HG03066 (cell line): ENCODE measurements around the gene ALG9.
"Not testable (repeated sequence)": the region's sequence is repeated elsewhere in the genome, so short reads cannot be mapped to it uniquely, and the experiment has no call there.

Experiments
- ATAC-seq: cut with Tn5 transposase; IDR thresholded peaks from one replicate; pipeline ENCODE4 v1.9.1; 2021; ENCODE audit warnings: low read depth; ENCODE audit not compliant: unreplicated experiment

Gene ALG9

GRCh38 chr11:111771205-111771604, 100.2 kb downstream of the ALG9 start:
- ATAC-seq, result not testable (repeated sequence)

GRCh38 chr11:111770581-111771134, 100.7 kb downstream of the ALG9 start:
- ATAC-seq, result no peak

- peak; percentile 9 for ATAC-seq
Observed at GRCh38 chr11:111766834-111767142, 104.6 kb downstream of the ALG9 start.

DNA sequence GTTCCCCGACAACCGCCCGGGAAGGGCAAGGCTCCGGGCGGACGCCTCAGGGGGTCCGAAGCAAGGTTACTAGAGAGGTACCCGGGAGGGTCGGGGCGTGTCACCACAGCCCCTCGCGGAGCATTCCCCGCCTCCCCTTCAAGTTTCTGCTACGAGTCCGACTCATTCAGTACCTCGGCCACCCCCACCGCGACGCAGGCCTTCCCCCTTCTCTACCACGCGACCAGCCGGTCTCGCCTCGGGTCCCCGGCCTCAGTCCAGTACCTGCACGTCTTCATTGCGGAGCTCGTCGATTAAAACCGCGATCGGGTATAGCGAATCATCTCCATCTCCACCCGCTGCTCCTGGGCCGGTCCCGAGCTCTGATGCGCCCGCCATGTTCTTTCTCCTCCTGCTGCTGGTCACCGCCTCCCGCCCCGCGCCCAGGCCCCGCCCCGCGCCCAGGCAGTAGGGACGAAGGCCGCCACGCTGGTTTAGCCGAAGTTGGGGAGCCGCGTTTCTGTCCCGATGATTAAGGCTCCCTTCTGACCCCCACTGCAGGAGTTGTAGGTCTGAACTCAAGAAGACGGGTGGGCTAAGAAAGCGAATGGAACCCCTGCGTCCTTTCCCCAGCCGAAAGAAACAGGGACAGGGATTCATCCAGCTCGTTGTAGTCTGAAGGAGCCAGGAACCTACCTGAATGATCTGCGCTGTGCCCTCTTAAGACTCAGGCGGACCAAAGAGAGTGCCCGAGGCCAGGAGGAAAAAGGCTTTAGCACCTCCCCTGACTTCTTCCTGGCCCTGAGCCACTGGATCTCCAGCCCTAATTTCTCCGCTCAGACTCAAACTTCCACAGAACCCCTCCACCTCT, 105.2 kb downstream of the ALG9 start, which contains the start of gene PPP2R1B:
Gene PPP2R1B (minus strand): TSS at position 406 of the 850 bp plus-strand sequence. CDS start 28 bp downstream, at position 378.
- peak; percentile 90 for ATAC-seq

GRCh38 chr11:111765320-111765983, 105.9 kb downstream of the ALG9 start:
- peak; percentile 11 for ATAC-seq

DNA sequence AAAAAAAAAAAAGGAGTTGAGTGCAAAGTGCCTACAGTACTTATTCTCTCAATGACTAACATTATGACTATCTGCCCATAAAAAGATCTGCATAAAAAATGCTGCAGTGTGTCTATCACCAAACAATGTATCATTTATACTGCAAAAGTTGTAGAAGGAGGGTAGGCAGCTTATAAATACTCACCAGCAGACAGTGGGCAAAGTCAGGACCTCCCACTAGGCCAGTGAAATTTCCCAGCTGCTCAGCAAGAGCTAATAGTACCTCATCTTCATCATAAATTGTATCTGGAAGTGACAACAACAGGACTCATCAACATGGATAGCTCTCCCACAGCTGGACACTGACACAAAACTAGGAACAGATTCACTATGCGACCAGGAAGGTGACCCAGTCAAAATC, 106.8 kb downstream of the ALG9 start:
- no peak for ATAC-seq

DNA sequence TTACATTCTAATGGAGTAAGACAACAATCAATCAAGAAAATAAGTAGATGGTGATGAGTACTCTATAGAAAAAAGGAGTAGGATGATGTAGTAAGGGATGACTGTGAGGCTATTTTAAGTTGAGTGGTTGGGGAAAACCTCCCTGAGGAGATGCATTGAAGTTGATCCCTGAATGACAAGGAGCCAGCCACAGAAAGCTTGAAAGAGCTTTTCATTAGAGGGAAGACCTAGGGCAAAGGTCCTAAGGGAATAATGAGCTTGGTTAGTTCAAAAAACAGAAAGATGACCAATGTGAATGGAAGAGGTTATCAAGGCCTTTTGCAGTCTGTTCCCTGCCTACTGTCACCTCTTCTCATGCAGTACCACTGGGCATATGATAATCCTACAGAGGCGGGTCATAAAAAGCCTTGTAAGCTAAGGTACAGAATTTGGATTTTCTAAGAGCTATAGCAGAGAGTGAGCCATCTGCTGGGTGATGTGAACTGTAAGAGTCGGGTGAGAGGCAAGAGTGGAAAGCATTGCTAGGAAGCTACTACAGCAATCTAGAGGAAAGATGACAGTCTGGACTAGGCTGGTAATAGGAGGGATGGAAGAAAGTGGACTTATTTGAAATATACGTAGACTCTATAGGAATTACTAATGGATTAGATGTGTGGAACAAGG, 108.3 kb downstream of the ALG9 start:
- no peak for ATAC-seq

GRCh38 chr11:111762526-111762925, 108.9 kb downstream of the ALG9 start:
- no peak for ATAC-seq

DNA sequence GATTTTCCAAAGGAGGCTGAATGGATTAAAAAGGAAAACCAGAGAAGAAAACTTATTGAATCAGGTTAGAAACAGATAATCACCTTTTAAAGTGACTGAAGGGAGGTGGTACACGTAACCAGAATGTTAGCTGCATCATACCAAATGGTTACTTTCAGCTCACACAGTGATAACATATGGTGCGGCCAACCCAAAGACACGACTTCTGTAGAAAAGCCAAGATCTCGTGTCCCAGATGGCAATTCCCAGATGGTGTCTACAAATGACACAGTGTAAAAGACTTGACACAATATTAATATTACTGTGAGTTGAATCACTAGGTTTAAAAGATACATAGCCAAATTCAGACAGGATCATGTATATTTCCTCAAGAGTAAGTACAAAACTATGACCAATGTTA, 110.3 kb downstream of the ALG9 start:
- no peak for ATAC-seq

DNA sequence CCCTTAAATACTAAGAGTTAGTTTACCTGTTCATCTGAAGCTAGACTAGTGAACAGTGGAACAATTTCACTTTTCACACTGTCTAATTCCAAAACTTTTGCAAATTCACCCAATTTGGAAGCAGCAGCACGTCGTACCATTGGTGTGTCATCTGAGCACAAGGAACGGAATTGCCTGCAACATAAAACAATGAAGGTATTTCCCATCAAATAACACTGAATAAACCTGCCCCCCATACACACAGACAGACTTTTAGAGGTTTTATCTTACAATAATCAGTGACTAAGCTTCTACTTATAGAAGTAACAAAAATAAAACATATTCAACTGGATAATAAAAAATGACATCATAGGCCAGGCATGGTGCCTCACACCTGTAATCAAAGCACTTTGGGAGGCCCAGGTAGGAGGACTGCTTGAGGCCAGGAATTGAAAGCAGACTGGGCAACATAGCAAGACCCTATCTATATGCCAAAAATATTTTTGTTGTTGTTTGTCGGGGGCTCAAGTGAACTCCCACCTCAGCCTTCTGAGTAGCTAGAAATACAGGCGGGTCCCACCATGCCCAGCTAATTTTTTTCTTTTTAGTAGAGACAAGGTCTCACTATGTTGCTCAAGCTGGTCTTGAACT, 111.5 kb downstream of the ALG9 start:
- ATAC-seq, result no peak

GRCh38 chr11:111759376-111759775, 112.0 kb downstream of the ALG9 start:
- ATAC-seq, result no peak

DNA sequence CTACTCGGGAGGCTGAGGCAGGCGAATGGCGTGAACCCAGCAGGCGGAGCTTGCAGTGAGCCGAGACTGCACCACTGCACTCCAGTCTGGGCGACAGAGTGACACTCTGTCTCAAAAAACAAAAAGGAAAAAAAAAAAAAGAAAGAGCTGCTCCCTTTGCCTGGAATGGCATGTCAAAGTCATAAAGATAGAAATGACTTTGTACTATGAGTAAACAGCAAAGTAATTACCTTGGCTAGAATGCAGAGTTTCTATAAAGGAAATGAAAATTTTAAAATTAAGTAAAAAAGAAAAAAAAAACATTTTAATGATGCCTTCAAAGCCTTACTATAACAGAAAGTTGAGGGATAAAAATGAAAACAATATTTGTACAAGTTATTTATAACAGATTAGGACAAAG, 115.3 kb downstream of the ALG9 start:
- no peak for ATAC-seq

- no peak for ATAC-seq
Observed at GRCh38 chr11:111749646-111750045, 121.7 kb downstream of the ALG9 start.

DNA sequence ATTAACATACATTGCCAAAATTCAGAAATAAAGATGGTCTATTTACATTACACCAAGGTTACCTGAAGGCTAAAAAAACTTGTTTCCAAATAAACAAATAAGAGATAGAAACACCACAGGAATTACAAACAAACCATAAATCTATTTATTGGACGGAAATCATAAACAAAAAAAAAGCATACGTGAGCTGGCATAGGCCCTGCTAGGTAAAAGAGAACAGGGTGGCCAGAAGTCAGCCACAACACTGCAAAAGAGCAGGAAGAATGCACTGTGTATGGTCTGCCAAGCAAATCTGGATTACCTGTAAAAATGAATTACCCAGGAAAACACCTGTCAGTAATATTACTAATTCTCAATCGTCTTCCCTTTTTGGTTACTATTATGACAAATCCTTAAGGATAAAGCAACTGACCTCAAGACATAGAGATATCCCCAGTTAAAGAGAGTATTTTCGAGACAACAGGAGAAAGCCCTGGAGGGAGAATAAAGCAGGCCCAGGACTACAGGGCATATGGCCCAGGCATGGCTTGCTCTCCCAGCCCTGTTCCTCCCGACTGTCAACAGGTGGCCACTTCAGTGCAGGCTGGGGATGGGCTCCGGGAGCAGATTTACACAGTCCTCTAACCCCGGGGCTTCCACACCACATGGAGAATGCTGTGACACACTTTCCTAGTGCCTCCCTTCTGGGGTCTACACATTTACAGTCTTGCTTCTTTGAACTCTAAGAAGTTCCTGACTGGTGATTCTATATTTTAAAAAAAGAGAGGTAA, 123.2 kb downstream of the ALG9 start:
- no peak for ATAC-seq

GRCh38 chr11:111745719-111746504, 125.5 kb downstream of the ALG9 start:
- ATAC-seq, result no peak

DNA sequence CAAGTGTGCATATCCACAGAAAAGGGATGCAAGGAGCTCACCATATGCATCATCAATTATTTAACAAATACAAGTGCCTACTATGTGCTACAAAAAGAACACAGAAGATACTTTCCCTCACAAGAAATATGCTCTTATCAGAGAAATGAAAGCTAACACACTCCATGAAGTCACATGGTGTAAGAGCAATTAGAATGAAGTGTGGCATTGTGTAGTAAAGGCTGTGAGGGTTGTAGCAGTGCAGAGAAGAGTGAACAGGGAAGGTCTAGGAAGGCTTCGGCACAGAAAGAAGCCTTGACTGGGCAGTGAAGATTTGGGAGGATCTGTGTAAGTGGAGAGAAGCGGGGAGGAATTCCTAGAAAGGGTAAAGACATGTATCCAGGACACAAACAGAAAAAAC, 127.7 kb downstream of the ALG9 start:
- ATAC-seq, result no peak

- no peak for ATAC-seq
Observed at GRCh38 chr11:111741751-111742150, 129.6 kb downstream of the ALG9 start.

- ATAC-seq, result no peak
Observed at GRCh38 chr11:111739299-111739698, 132.1 kb downstream of the ALG9 start.
